Astrocyte (in vitro differentiated cells and primary cell): ENCODE data around the gene FGD4.

Source experiments
- CTCF ChIP-seq: IDR thresholded peaks from 2 replicates; pipeline ENCODE4 v1.5.1; 2011; ENCODE audit warnings: low read depth, mild to moderate bottlenecking, inconsistent platforms, low read length, moderate library complexity; ENCODE audit not compliant: insufficient read depth
- EZH2 ChIP-seq: IDR thresholded peaks from 2 replicates; pipeline ENCODE4 v1.6.1; 2012; ENCODE audit warnings: mild to moderate bottlenecking, low read length, inconsistent platforms; ENCODE audit not compliant: insufficient read depth

- TF ChIP-seq CTCF: no peak
- TF ChIP-seq EZH2: no peak
Measured at GRCh38 chr12:32476446-32476845, 77.1 kb downstream of the FGD4 start.
